Endothelial cell of hepatic sinusoid (primary cell): Measurements from ENCODE around the gene TTC39A.

Source experiments
- in situ Hi-C: cut with HindIII; loops from 2 replicates; pipeline ENCODE4 v1.10.0; 2017; ENCODE audit warnings: low sequenced_read_pairs

Gene TTC39A

DNA sequence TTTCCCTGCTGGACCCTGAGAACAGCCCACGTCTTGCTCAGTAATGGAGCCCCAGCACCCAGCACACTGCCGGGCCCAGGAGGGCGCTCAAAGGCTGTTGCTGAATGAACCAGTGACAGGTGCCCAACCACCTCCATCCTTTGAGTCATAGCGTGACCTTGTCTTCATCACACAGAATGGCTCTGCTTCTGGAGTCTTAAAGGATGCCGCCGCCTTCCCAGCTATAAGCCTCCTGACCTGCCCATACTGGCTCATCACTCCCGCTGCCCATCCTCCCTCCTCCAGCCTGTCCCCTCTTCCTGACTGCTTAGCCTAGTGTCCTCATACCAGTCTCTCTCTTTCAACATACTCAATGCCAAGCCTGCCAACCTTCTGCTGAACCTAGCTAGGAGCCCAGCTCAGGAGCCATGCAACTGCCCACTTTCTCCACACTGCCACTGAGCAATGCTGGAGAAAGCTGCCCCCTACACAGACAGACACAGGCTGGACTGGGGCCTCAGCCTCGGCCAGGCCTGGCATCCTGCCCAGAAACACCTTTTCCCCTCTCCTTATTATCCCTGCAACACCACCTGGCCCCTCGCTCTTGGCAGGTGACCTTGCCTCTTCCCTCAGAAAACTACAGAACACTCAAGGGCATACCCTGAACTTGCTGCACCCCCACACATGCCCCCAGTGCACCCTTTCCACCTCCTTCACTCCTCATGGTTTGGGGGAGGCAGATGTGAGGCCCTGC is 14.1 kb downstream of the TTC39A start:
- in situ Hi-C loops: no loop called here

GRCh38 chr1:51314974-51315373 is 15.4 kb downstream of the TTC39A start:
- in situ Hi-C loops: no loop called here

GRCh38 chr1:51313961-51314777 is 16.2 kb downstream of the TTC39A start:
- in situ Hi-C loops: no loop called here

- in situ Hi-C loops: no loop called here
Observed at GRCh38 chr1:51313268-51313852, 17.0 kb downstream of the TTC39A start.

- in situ Hi-C loops: no loop called here
Observed at GRCh38 chr1:51312718-51313117, 17.6 kb downstream of the TTC39A start.

GRCh38 chr1:51311826-51312225 is 18.5 kb downstream of the TTC39A start:
- in situ Hi-C loops: no loop called here

DNA sequence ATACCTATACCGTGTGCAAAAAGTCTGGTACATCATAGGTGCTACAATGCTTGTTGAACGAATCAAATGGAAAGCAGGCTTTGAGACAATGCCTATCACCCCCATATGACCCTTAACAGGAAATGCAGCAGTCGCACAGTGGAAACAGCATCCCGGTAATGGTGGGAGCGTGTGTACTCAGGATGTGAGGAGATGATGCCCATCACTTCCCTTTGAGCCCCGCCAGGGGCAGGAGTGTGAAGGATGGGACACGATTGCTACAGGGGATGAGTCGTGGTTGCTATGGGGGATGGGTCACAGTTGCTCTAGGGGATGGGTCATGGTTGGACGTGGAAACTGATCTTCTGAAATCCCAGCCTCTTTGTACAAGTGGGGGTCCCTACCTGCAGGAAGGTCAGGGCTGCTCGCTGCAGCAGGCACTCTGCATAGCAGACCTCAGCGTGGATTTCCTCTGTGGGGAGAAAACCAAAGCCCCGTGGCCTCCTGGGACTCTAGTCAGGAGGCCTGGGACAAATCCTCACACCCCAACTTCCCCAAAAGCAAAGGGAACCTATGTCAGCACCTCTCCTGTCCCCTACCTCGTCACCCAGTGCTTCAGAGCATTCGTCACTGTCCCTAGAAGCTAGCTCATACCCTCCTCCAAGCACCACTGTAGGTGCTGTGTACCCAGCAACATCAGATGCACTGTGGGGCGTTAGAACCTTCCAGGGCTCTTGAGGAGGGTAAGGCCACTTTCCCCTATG is 19.3 kb downstream of the TTC39A start:
- in situ Hi-C loops: no loop called here

- in situ Hi-C loops: no loop called here
Observed at GRCh38 chr1:51309291-51309690, 21.1 kb downstream of the TTC39A start.

- in situ Hi-C loops: no loop called here
Observed at GRCh38 chr1:51308636-51309035, 21.7 kb downstream of the TTC39A start.

GRCh38 chr1:51306950-51307349 is 23.4 kb downstream of the TTC39A start:
- in situ Hi-C loops: no loop called here

DNA sequence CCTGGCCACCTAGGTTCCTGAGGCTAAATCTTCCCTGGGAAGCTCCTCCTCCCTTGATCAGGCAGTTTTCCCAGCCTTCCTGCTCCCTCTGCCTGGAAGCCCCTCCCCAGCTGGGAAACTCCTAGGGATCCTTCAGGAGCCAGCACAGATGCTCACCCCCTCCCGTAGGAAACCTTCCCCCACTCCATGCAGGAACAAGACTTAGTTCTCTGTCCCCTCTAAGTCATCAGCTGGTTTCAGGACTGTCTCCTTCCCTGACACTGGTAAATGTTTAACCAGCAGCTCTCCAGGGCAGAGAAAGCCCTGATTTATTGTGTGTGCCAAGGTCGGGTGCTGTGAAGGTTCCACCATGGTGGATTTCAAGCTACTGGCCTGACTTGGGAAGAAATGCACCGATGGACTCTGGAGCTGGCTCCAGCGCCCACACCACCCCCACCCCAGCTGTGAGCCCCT is 25.0 kb downstream of the TTC39A start:
- in situ Hi-C loops: no loop called here

DNA sequence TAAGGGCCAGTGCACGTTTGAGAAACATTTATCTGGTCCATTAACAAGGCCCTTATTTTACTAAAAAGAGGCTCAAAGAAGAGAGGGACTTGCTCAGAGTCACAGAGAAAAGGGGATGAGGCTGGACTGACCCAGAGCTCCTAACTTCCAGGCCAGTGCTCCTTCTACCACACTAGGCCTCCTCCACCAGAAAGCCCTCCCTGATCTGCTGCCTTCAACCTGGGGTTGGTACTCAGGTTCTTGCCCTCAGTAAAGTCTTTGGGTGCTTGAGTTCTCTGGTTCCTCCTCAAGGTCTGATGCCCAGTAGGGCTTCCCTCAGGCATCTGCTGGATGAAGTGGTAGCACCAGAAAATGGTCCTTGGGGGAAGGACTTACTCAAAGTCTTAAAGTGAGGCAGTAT is 26.0 kb downstream of the TTC39A start:
- in situ Hi-C loops: no loop called here

DNA sequence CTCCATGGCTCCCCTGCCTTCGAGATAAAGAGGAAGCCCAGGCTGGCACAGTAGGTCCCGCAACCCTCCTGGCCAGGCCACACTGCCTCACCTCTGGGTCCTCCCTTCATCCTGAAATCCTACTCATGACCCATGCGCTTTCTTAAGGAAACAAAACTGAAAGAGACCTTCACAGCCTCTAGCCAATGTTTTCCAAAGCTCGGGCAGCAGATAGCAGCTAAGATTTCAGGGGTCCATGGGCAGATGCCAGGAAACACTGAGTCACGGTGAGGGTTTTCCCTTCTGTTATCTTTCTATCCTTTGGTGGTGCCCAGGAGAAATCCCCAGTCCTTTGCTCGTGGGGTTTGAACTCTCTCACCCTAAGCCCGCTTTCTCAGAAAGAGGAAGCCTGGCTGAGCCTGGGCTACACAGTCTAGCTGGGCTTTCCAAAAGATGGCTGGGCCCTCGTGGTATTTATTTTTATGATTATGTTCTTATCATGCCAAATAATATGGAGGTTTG is 26.6 kb downstream of the TTC39A start:
- in situ Hi-C loops: no loop called here

DNA sequence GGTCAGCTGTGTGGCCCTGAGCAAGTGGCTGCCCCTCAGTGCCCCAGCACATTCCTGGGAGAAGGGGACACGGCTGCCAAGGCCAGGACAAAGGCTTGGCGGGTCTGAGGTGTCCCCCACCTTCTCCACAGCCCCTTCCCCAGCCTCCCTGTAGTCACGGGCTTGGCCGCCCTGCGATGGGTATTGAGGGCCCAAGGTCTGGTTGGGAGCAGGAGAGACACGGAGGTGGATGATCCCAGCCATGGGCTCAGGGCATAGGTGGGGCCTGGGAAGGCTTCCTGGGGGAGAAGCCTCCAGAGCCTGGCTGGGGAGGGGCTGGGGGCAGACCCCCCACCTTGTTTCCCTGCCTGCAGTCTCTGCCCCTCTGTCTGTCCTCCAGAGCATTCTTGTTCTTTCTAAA is 27.0 kb downstream of the TTC39A start:
- in situ Hi-C loops: no loop called here

DNA sequence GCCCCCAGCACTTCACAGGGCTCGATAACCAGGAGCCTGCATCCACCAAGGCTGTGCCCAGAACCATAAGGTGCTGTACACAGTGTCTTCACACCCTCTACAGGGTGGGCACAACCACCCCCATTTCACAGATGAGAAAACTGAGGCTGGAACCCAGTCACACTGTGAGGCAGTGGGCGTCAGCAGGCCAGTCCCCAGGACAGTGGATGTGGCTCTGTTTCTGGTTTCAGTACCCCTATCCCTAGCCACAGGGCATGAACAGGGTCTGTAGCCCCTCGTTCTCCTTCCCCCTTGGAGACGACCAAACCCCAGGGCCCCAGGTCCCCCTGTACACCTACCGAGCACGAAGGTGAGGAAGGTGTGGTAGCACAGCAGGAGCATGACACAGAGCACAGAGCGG is 27.6 kb downstream of the TTC39A start:
- in situ Hi-C loops: no loop called here

DNA sequence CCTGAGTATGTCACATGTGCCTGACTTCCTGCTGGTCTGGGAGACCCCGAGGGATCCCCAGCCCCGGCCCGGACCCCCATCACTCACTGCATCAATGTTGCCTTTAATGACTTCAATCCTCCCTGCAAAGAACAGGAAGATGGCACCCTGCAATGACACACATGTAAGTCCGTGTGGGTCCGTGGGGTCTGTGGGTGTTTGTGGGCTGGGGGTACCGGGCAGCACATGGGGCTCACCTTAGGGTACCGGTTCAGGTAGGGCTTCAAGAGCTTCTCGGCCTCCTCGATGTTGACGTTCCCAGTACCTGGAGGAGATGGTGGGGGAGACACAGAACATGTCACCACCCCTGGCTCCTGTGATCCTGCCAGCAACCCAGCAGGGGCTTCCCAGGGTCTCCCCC is 28.1 kb downstream of the TTC39A start:
- in situ Hi-C loops: no loop called here

DNA sequence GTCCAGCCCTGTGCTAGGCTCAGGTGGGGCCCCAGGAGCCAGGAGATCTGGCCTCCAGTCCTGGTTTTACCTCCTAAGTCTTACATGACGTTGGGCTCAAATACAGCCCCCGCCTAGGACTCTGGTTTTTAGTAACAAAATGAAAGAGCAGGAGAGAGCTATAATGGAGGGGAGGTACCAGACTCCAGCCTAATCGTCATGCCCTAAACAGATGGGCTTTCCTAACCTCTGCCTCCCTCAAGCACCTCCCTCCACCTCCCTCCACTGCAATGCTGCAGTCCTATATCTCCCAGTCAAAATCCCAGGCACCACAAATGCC is 28.6 kb downstream of the TTC39A start:
- in situ Hi-C loops: no loop called here

- in situ Hi-C loops: no loop called here
Observed at GRCh38 chr1:51301152-51301843, 29.1 kb downstream of the TTC39A start.

DNA sequence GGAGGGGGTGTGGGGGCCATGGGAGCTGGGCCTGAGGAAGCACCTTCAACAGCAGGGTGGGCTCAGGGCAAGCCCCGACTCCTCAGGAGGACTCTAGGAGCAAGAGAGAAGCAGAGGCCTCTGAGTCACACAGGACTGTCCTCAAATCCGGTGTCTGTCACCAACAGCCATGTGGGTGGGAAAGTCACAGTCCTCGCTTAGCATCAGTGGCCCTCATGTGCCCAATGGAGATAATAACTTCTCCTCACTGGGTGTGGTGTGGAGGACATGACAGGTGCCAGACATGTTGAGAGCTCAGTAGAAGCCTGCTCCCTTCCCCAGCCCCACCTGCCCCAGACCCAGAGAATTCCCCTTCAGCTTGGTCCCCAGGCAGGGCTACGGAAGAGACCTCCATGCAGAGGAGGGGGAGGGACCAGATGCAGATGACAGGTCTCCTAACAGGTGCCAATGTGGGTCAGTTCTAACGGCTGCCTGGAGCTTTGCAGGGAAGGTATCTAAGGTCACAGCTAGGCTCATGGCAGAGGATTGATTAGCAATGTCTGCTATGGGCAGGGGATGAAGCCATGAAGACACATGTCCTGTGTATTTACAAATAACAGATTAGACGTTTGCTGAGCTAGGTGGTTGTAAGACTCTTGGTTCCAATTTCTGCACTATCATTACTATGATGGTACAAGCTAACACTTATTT is 30.2 kb downstream of the TTC39A start:
- in situ Hi-C loops: no loop called here
